WERI-Rb-1 (cell line): ENCODE measurements around the gene PRRG2.
A peak's percentile ranks its signal among the peaks of the same experiment; 100 is the strongest.

Experiments used
- DNase-seq: peaks from one replicate; pipeline ENCODE4 v3.0.0-alpha.2; 2020
- H3K27ac ChIP-seq: fragments of 250-450 bp; sonication (Bioruptor Pico); 2 replicates; pipeline ENCODE4 v1.5.1; 2020; ENCODE audit warnings: mild to moderate bottlenecking, moderate library complexity
- H3K27me3 ChIP-seq: fragments of 250-450 bp; sonication (Bioruptor Pico); 2 replicates; pipeline ENCODE4 v1.5.1; 2021; ENCODE audit warnings: mild to moderate bottlenecking, low read depth, moderate library complexity; ENCODE audit not compliant: insufficient read depth, severe bottlenecking
- H3K36me3 ChIP-seq: fragments of 250-450 bp; sonication (Bioruptor Pico); 2 replicates; pipeline ENCODE4 v1.5.1; 2020; ENCODE audit warnings: mild to moderate bottlenecking, moderate library complexity
- H3K4me3 ChIP-seq: 2 replicates; pipeline ENCODE4 v1.5.1; 2011; ENCODE audit warnings: low read depth, mild to moderate bottlenecking, control low read depth, low read length
- H3K9me3 ChIP-seq: fragments of 250-450 bp; sonication (Bioruptor Pico); 2 replicates; pipeline ENCODE4 v1.5.1; 2021; ENCODE audit warnings: mild to moderate bottlenecking, moderate library complexity; ENCODE audit not compliant: severe bottlenecking
- CTCF ChIP-seq: IDR thresholded peaks from 2 replicates; pipeline ENCODE4 v1.5.1; 2011; ENCODE audit warnings: low read depth, mild to moderate bottlenecking, control low read depth, inconsistent platforms, low read length

Gene PRRG2

GRCh38 chr19:49546825-49547565 lies 34.1 kb upstream of the PRRG2 start:
- DNase-seq, result peak; percentile 70
- peak; percentile 59 for TF ChIP-seq CTCF
- no peaks in the 10 kb centered on the region for H3K9me3 ChIP-seq
- H3K27me3 ChIP-seq, result no peaks in the 10 kb centered on the region
- H3K36me3 ChIP-seq, result no peaks in the 10 kb centered on the region
- H3K27ac ChIP-seq, result no peak overlapping the region
- no peak overlapping the region for H3K4me3 ChIP-seq

- no peak overlapping the region for H3K27ac ChIP-seq
- no peak for DNase-seq
- no peak overlapping the region for H3K4me3 ChIP-seq
- H3K36me3 ChIP-seq, result peaks cover 4% of the 10 kb centered on the region
- no peak for TF ChIP-seq CTCF
- H3K27me3 ChIP-seq, result no peaks in the 10 kb centered on the region
- H3K9me3 ChIP-seq, result no peaks in the 10 kb centered on the region
Measured at GRCh38 chr19:49549045-49549444, 32.1 kb upstream of the PRRG2 start.

GRCh38 chr19:49551531-49551930 lies 29.6 kb upstream of the PRRG2 start:
- H3K27me3 ChIP-seq, result no peaks in the 10 kb centered on the region
- no peak for TF ChIP-seq CTCF
- no peak overlapping the region for H3K4me3 ChIP-seq
- H3K27ac ChIP-seq, result no peak overlapping the region
- no peak for DNase-seq
- peaks cover 25% of the 10 kb centered on the region for H3K36me3 ChIP-seq
- H3K9me3 ChIP-seq, result no peaks in the 10 kb centered on the region

GRCh38 chr19:49552749-49553148 lies 28.4 kb upstream of the PRRG2 start:
- TF ChIP-seq CTCF, result no peak
- no peaks in the 10 kb centered on the region for H3K9me3 ChIP-seq
- no peak overlapping the region for H3K27ac ChIP-seq
- H3K4me3 ChIP-seq, result no peak overlapping the region
- DNase-seq, result no peak
- H3K36me3 ChIP-seq, result peaks cover 36% of the 10 kb centered on the region
- H3K27me3 ChIP-seq, result no peaks in the 10 kb centered on the region

GRCh38 chr19:49553451-49554271 lies 27.5 kb upstream of the PRRG2 start:
- no peak overlapping the region for H3K4me3 ChIP-seq
- DNase-seq, result no peak
- no peaks in the 10 kb centered on the region for H3K27me3 ChIP-seq
- no peaks in the 10 kb centered on the region for H3K9me3 ChIP-seq
- H3K27ac ChIP-seq, result no peak overlapping the region
- H3K36me3 ChIP-seq, result peaks cover 45% of the 10 kb centered on the region
- no peak for TF ChIP-seq CTCF
